HepG2 (cell line): ENCODE measurements around the gene TTF2. TPM values are rescaled to one million over a fixed set of nuclear protein-coding genes. Genes with fewer than 3 reads are reported as not detected.
A peak's percentile ranks its signal among the peaks of the same experiment; 100 is the strongest.

ENCODE experiments used
- ATAC-seq: fragments of 200-7000 bp; cut with Tn5 transposase; 3 replicates; pipeline ENCODE4 v1.9.1; 2020; ENCODE audit warnings: mild to moderate bottlenecking, moderate library complexity
- BruUV-seq: library from RNA; stranded (reverse); fragments of 400-500 nt; replicated peaks from 2 replicates; lab custom pipeline; 2021; lab: Mats Ljungman, UMichigan
- CTCF ChIA-PET: fragments of 300-600 bp; formaldehyde crosslinking; extraction: SDS; loops from one replicate; lab custom pipeline; 2021; ENCODE audit warnings: low total read pairs, inconsistent platforms, low intra/inter-chr PET ratio; lab: Yijun Ruan, JAX
- POLR2A ChIA-PET: fragments of 350-600 bp; sonication (Branson Sonifier 250); formaldehyde crosslinking; loops from one replicate; lab custom pipeline; 2020; ENCODE audit warnings: antibody characterized with exemption, inconsistent platforms; lab: Yijun Ruan, JAX
- DNase-seq: peaks from one replicate; pipeline ENCODE4 v3.0.0-alpha.2; 2015; ENCODE audit warnings: low spot score
- FAIRE-seq: peaks from 3 replicates; lab custom pipeline; 2011; peaks lifted over from hg19 to GRCh38; lab: Jason Lieb, UNC
- H2AFZ ChIP-seq: one replicate; pipeline ENCODE4 v1.6.1; 2011; ENCODE audit warnings: low read length, inconsistent platforms
- H3K27ac ChIP-seq: fragments of 300-600 bp; 3 replicates; pipeline ENCODE4 v1.8.0; 2011; ENCODE audit warnings: mixed run types, mild to moderate bottlenecking, mixed read lengths, low read length, inconsistent platforms; ENCODE audit not compliant: insufficient read depth; ENCODE audit errors: extremely low read length
- H3K27me3 ChIP-seq, 2 experiments: fragments of 200-600 bp in 1 of 2; 2 replicates in 1 of 2; 3 replicates in 1 of 2; pipeline versions ENCODE4 v1.6.0 to v1.8.0; 2011; ENCODE audit warnings: low read length in 2 of 2, mild to moderate bottlenecking in 2 of 2, moderate library complexity in 2 of 2, inconsistent platforms in 1 of 2; ENCODE audit not compliant: insufficient read depth in 2 of 2, control insufficient read depth in 1 of 2
- H3K36me3 ChIP-seq, 2 experiments: fragments of 200-600 bp in 1 of 2; replicated peaks in 1 of 2; 2 replicates in 1 of 2; 3 replicates in 1 of 2; pipeline versions ENCODE4 v1.5.1 to v1.8.0; 2011; ENCODE audit warnings: low read length in 2 of 2, inconsistent platforms in 1 of 2; ENCODE audit not compliant: insufficient read depth in 2 of 2, control insufficient read depth in 1 of 2
- H3K4me1 ChIP-seq: 2 replicates; pipeline ENCODE4 v1.5.1; 2012; ENCODE audit warnings: low read length, inconsistent platforms; ENCODE audit not compliant: insufficient read depth
- H3K4me2 ChIP-seq: 2 replicates; pipeline ENCODE4 v1.6.0; 2011; ENCODE audit warnings: low read depth, low read length, inconsistent platforms
- H3K4me3 ChIP-seq, 3 experiments: fragments of 200-600 bp in 1 of 3; sonication (generic), shearing (Covaris generic) in 1 of 3; replicated peaks in 1 of 3; 2 replicates each; pipeline ENCODE4 v1.5.1; 2011 to 2016; ENCODE audit warnings: low read length in 3 of 3, inconsistent platforms in 2 of 3, low read depth in 2 of 3, mild to moderate bottlenecking in 2 of 3, control low read depth in 1 of 3, mixed read lengths in 1 of 3; ENCODE audit not compliant: insufficient read depth in 1 of 3
- H3K79me2 ChIP-seq: one replicate; pipeline ENCODE4 v1.6.1; 2011; ENCODE audit warnings: low read length, inconsistent platforms; ENCODE audit not compliant: insufficient read depth
- H3K9ac ChIP-seq: 2 replicates; pipeline ENCODE4 v1.6.0; 2011; ENCODE audit warnings: mild to moderate bottlenecking, low read depth, low read length, inconsistent platforms; ENCODE audit not compliant: insufficient read depth
- H3K9me3 ChIP-seq: 2 replicates; pipeline ENCODE4 v1.5.1; 2012; ENCODE audit warnings: mild to moderate bottlenecking, low read length
- H4K20me1 ChIP-seq: 2 replicates; pipeline ENCODE4 v1.6.0; 2011; ENCODE audit warnings: inconsistent platforms, mild to moderate bottlenecking, low read length, moderate library complexity; ENCODE audit not compliant: insufficient read depth
- ELF4 ChIP-seq: sonication (generic); formaldehyde crosslinking; IDR thresholded peaks from 2 replicates; pipeline ENCODE4 v1.5.0; 2020; ENCODE audit warnings: missing genetic modification reagents, mild to moderate bottlenecking, moderate library complexity, borderline replicate concordance
- FOXM1 ChIP-seq: sonication (generic); formaldehyde crosslinking; IDR thresholded peaks from 2 replicates; pipeline ENCODE4 v1.5.0; 2020; ENCODE audit warnings: missing genetic modification reagents
- KLF12 ChIP-seq: sonication (generic); formaldehyde crosslinking; IDR thresholded peaks from 2 replicates; pipeline ENCODE4 v1.4.0; 2020; ENCODE audit warnings: missing genetic modification reagents, borderline replicate concordance
- NFATC3 ChIP-seq: sonication (generic); formaldehyde crosslinking; IDR thresholded peaks from 2 replicates; pipeline ENCODE4 v1.5.1; 2020; ENCODE audit warnings: mild to moderate bottlenecking, missing genetic modification reagents
- NR2F1 ChIP-seq, 2 experiments: fragments of 450-650 bp in 1 of 2; formaldehyde crosslinking in 1 of 2; IDR thresholded peaks; 2 replicates each; pipeline versions ENCODE4 v1.5.0 to v1.6.1; 2016 to 2020; ENCODE audit warnings: mild to moderate bottlenecking in 1 of 2, missing compliant biosample characterization in 1 of 2, missing genetic modification reagents in 1 of 2, moderate library complexity in 1 of 2
- RBM22 ChIP-seq: fragments of 200-400 bp; formaldehyde crosslinking; optimal IDR thresholded peaks from 2 replicates; pipeline ENCODE3; 2017; ENCODE audit warnings: mild to moderate bottlenecking, low read length, moderate library complexity
- SIX4 ChIP-seq: sonication (generic); formaldehyde crosslinking; IDR thresholded peaks from 2 replicates; pipeline ENCODE4 v1.4.0; 2020; ENCODE audit warnings: missing genetic modification reagents
- TFDP1 ChIP-seq: IDR thresholded peaks from 2 replicates; pipeline ENCODE4 v1.6.1; 2016; ENCODE audit warnings: missing compliant biosample characterization, missing genetic modification reagents, borderline replicate concordance
- ZFP36L1 ChIP-seq: sonication (generic); formaldehyde crosslinking; IDR thresholded peaks from 2 replicates; pipeline ENCODE4 v1.8.0; 2022; ENCODE audit warnings: mild to moderate bottlenecking, missing genetic modification reagents, moderate library complexity
- ZFP41 ChIP-seq: sonication (generic); formaldehyde crosslinking; IDR thresholded peaks from 2 replicates; pipeline ENCODE4 v1.4.0; 2020; ENCODE audit warnings: mild to moderate bottlenecking, missing genetic modification reagents, borderline replicate concordance
- ZNF496 ChIP-seq: sonication (generic); formaldehyde crosslinking; IDR thresholded peaks from 2 replicates; pipeline ENCODE4 v1.8.1; 2023; ENCODE audit warnings: mild to moderate bottlenecking, moderate library complexity, missing genetic modification reagents; ENCODE audit not compliant: insufficient replicate concordance
- ZNF576 ChIP-seq: sonication (generic); formaldehyde crosslinking; IDR thresholded peaks from 2 replicates; pipeline ENCODE4 v1.4.0; 2020; ENCODE audit warnings: mild to moderate bottlenecking, missing genetic modification reagents
- ZNF629 ChIP-seq: sonication (generic); formaldehyde crosslinking; conservative IDR thresholded peaks from 2 replicates; pipeline ENCODE4 v1.5.0; 2020; ENCODE audit warnings: missing genetic modification reagents
- ZNF841 ChIP-seq: sonication (generic); formaldehyde crosslinking; IDR thresholded peaks from 2 replicates; pipeline ENCODE4 v1.8.1; 2023; ENCODE audit warnings: missing genetic modification reagents, borderline replicate concordance
- WGBS: methylation state at CpG from one replicate; pipeline ENCODE4 v1.1.6; 2017; ENCODE audit warnings: low lambda C conversion rate; 5-methylcytosine and 5-hydroxymethylcytosine counted together
- in situ Hi-C: cut with HindIII; loops from 2 replicates; pipeline ENCODE4 v1.10.0; 2017; ENCODE audit warnings: low pct_unique_long_range_greater_than_20kb; ENCODE audit not compliant: extremely low pct_ligation_motif_present
- intact Hi-C: fragments of 100-400 bp; cut with micrococcal nuclease; formaldehyde crosslinking; loops from one replicate; pipeline ENCODE4 v1.10.0; 2022; ENCODE audit not compliant: unreplicated experiment
- polyA plus RNA-seq, 8 experiments: library from polyadenylated mRNA; depleted of rRNA in 3 of 8; stranded (reverse) in 7 of 8; unstranded in 1 of 8; fragments of >200 nt; fragmentation: Illumina TruSeq in 4 of 8; extraction: Trizol in 4 of 8; gene quantifications; 2 replicates each; pipeline versions ENCODE4 v1.2.1 to v1.2.3, GENCODE V29; 2011 to 2016; ENCODE audit warnings: low read depth in 4 of 8, missing spikeins in 1 of 8, mixed read lengths in 1 of 8; ENCODE audit not compliant: insufficient read depth in 1 of 8
- total RNA-seq, 5 experiments: library from RNA; depleted of rRNA; stranded (reverse); fragments of >200 nt; fragmentation: Illumina TruSeq; extraction: Trizol; gene quantifications; 2 replicates each; pipeline ENCODE4 v1.2.3, GENCODE V29; 2016; ENCODE audit warnings: low read depth in 1 of 5
- TF ChIP-seq, protein P1 (sequence below): sonication (generic); formaldehyde crosslinking; IDR thresholded peaks from 2 replicates; pipeline ENCODE4 v1.4.0; 2020; ENCODE audit warnings: missing genetic modification reagents, low read depth, mild to moderate bottlenecking, borderline replicate concordance
- TF ChIP-seq, protein P2 (sequence below): sonication (generic); formaldehyde crosslinking; IDR thresholded peaks from 2 replicates; pipeline ENCODE4 v1.4.0; 2020; ENCODE audit warnings: missing genetic modification reagents, borderline replicate concordance

Gene TTF2
- total and polyA plus RNA-seq, 2 of the 13 experiments (the other 11 are each of a cell fraction or from before 2014, with no cell fraction given), result 12.8 to 48.9 TPM

DNA sequence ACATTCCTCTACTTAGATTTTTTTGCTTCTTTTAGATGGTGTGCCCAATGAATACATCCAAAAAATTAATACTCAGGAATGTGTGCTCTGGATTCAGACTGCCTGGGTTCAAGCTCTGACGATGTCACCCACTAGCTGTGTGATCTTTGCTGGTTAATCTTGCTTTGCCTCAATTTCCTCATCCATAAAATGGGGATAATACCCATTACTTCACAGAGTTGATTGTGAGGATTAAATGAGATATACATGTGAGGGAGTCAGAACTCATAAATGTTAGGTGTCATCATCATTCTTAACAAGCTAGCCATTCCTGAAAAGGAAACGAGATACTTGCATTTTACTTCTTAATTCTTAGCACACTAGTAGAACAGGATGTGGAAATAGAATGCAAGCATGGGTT, 12.9 kb upstream of the TTF2 start:
- in situ Hi-C loops (no loop called here), intact Hi-C loops (no loop called here)
- Histone ChIP-seq H3K27me3 (no peaks in the 10 kb centered on the region), H2AFZ (no peak overlapping the region), H3K36me3 (no peaks in the 10 kb centered on the region), H3K79me2 (no peaks in the 10 kb centered on the region), H3K4me2 (no peak overlapping the region), H3K27ac (no peak overlapping the region), H3K4me3 (no peak overlapping the region), H3K9ac (no peak overlapping the region), H3K4me1 (no peaks in the 10 kb centered on the region), H3K9me3 (no peaks in the 10 kb centered on the region), H4K20me1 (no peaks in the 10 kb centered on the region)
- TF ChIP-seq SIX4 (CRISPR knock-in tag) (no peak), ZNF629 (peak; percentile 36; the same call in 1 of the 2 replicates)
- ChIA-PET CTCF (no interaction called here), POLR2A (no interaction called here)
- 80% methylated on average over 2 of the region's 2 CpGs for WGBS
- no peak for DNase-seq
- BruUV-seq, result no TSS peak
- FAIRE-seq, result no peak
- no peak for ATAC-seq

DNA sequence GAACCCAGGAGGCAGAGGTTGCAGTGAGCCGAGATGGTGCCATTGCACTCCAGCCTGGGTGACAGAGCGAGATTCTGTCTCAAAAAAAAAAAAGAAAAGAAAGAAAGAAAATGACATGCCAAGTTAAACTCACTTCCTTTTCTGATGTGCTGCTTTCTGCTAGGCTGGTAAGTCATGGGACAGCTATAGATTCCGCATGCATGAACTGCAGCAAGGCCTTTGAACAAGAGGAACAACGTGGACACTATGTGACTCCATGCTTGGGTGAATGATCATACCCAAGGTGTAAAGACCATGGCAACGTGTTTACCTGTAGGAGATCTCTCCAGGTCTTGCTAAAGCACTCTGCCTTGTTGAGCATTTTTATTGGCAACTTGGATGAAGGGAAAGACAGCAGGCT, 10.3 kb upstream of the TTF2 start:
- FAIRE-seq (no peak), ATAC-seq (no peak), DNase-seq (no peak)
- Histone ChIP-seq H3K79me2 (no peaks in the 10 kb centered on the region), H2AFZ (no peak overlapping the region), H4K20me1 (no peaks in the 10 kb centered on the region), H3K4me1 (no peaks in the 10 kb centered on the region), H3K9me3 (no peaks in the 10 kb centered on the region), H3K27me3 (no peaks in the 10 kb centered on the region), H3K9ac (no peak overlapping the region), H3K27ac (no peak overlapping the region), H3K4me2 (no peak overlapping the region), H3K4me3 (no peak overlapping the region), H3K36me3 (no peaks in the 10 kb centered on the region)
- POLR2A ChIA-PET, result no interaction called here
- TF ChIP-seq, protein P1, sequence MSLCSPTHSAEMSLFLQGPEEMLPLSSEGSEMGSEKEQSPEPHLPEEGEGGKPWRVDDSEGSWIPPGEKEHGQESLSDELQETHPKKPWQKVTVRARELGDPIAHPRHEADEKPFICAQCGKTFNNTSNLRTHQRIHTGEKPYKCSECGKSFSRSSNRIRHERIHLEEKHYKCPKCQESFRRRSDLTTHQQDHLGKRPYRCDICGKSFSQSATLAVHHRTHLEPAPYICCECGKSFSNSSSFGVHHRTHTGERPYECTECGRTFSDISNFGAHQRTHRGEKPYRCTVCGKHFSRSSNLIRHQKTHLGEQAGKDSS (CRISPR knock-in tag), result no peak
- TF ChIP-seq RBM22 (no peak), FOXM1 (CRISPR knock-in tag) (no peak), ELF4 (CRISPR knock-in tag) (no peak), ZNF841 (CRISPR knock-in tag) (no peak), KLF12 (CRISPR knock-in tag) (no peak), TFDP1 (CRISPR knock-in tag) (no peak), ZFP36L1 (no peak), NR2F1 (CRISPR knock-in tag; IDR thresholded peaks at IDR 0.05) (no peak), ZFP41 (CRISPR knock-in tag) (no peak), NFATC3 (CRISPR knock-in tag) (no peak), ZNF496 (CRISPR knock-in tag) (no peak), ZNF576 (CRISPR knock-in tag) (no peak)
- TF ChIP-seq, protein P2, sequence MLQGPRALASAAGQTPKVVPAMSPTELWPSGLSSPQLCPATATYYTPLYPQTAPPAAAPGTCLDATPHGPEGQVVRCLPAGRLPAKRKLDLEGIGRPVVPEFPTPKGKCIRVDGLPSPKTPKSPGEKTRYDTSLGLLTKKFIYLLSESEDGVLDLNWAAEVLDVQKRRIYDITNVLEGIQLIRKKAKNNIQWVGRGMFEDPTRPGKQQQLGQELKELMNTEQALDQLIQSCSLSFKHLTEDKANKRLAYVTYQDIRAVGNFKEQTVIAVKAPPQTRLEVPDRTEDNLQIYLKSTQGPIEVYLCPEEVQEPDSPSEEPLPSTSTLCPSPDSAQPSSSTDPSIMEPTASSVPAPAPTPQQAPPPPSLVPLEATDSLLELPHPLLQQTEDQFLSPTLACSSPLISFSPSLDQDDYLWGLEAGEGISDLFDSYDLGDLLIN (CRISPR knock-in tag), result no peak
- intact Hi-C loops, result loop anchor here (10.0 kb wide), 1 partner anchor 235 kb away; no protein-coding TSS in a partner anchor
- in situ Hi-C loops, result loop anchor here (10.0 kb wide), 1 partner anchor 465 kb away; no protein-coding TSS in a partner anchor
- CTCF ChIA-PET, result no interaction called here
- 79% methylated on average over 5 of the region's 5 CpGs for WGBS
- BruUV-seq, result no TSS peak
